GM18861 (cell line): ENCODE results near the gene KANSL1.
"Not testable (repeated sequence)": the region's sequence is repeated elsewhere in the genome, so short reads cannot be mapped to it uniquely, and the experiment has no call there.

ENCODE experiments used
- ATAC-seq: cut with Tn5 transposase; IDR thresholded peaks from one replicate; pipeline ENCODE4 v1.9.1; 2021; ENCODE audit not compliant: unreplicated experiment

Gene KANSL1

GRCh38 chr17:46193151-46193625 lies at the start of gene KANSL1:
TSS of gene KANSL1 (minus strand) at chr17:46193429. CDS start at chr17:46172143, 21,286 bp downstream.
- peak; percentile 45 for ATAC-seq

DNA sequence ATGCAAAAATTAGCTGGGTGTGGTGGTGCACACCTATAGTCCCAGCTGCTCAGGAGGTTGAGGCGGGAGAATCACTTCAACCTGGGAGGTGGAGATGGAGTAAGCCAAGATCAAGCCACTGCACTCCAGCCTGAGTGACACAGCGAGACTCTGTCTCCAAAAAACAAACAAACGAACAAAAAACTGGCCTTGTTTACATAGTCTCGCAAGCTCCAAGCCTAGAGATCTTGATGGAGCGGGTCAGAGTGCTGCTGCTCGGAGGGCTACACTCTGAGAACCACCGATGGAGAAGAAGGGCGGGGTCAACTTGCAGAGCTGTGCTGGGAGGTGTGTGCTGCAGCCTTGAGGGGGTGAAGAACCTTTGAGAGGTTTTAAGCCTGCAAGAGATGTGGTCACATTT lies 38.1 kb upstream of the KANSL1 start:
- not testable (repeated sequence) for ATAC-seq

DNA sequence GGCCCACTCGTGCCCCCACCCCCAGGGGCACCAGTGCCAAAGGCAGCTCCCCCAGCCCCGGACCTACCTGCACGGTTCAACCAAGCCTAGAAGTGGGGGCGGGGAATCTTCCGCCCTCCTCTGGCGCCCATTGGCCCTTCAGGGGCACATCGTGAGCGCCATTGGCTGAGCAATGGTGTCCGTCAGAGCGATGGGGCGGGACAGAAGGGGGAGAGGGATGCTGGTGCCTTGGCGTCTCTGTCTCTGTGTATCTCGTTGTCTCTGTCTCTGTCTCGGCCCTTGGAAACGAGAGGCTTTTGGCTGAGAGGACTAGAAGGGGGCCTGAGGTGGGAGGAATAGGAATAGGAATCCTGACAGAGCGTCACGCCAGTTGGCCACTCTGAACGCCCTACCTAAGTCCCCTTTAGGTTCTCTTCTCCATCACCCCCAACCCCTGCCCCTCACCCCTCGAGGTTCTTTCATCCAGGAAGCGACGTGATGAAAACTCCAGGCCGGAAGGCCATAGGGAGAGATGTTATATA lies 32.1 kb upstream of the KANSL1 start:
- peak; percentile 93 for ATAC-seq

- peak; percentile 29 for ATAC-seq
These were observed 31.6 kb upstream of the KANSL1 start for GRCh38 chr17:46224864-46225263.

- ATAC-seq, result not testable (repeated sequence)
These were observed 29.8 kb upstream of the KANSL1 start for GRCh38 chr17:46223041-46223440.

- ATAC-seq, result no peak
These were observed 23.5 kb upstream of the KANSL1 start for GRCh38 chr17:46216682-46217081.

DNA sequence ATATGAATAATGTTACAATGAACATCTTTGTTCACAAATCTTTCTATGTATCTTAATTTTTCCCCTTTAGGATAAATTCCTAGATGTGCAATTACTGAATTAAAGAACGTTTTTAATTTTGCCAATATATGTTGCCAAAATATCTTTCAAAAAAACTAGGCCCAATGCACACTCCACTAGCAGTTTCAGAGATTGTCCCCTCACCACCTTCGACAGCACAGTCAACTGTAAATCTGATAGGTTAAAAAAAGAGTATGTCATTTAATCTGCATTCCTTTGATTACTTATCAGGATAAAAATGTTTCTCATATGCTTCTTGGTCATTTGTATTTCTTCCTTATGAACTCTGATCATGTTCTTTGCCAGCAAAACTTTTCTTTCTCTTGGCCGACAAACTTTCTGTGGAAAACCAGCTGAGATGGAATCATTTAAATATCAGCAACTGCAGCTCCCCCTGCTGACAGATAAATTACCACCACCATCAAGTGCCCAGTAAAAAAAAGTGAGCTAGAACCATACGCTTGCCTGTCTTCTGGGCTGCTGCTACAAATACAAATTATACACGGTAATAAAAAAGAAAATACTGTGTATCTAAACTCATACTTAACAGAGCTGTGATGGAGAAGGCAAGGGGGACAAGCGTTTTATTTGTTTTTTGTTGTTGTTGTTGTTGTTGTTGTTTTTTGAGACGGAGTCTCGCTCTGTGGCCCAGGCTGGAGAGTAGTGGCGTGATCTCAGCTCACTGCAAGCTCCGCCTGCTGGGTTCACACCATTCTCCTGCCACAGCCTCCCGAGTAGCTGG lies 19.6 kb upstream of the KANSL1 start:
- ATAC-seq, result no peak

DNA sequence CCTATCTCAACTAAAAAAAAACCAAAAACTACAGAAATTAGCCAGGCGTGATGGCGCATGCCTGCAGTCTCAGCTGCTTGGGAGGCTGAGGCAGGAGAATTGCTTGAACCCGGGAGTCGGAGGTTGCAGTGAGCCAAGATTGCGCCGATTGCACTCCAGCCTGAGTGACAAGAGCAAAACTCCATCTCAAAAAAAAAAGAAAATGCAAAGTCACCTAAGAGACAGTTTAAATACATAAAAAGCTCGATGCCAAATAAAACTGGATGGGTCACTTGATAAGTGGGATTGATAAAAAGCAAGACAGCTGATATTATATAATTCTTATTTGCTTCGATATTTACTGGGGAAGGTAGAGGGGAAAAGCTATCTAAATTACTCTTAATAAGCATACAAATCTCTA lies 15.8 kb upstream of the KANSL1 start:
- no peak for ATAC-seq

- ATAC-seq, result no peak
These were observed 12.7 kb upstream of the KANSL1 start for GRCh38 chr17:46205975-46206374.

DNA sequence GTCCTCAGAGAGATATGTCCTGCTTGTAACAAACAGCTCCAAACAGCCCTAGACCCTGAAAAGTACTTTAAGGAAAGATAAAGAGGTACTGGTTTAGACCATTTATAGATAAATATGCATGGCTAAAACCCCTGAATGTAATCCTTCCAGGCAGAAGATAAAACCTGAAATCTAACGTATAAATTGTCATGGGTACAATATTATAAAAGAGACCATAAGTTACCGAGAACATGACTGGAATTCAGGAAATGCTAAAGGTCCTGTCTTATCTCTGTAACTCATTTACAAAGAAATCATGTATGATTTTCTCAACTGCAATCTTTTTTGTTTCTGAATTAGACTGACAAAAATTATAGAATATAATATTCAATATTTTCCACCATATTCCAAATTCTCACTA lies 9.2 kb upstream of the KANSL1 start:
- no peak for ATAC-seq

DNA sequence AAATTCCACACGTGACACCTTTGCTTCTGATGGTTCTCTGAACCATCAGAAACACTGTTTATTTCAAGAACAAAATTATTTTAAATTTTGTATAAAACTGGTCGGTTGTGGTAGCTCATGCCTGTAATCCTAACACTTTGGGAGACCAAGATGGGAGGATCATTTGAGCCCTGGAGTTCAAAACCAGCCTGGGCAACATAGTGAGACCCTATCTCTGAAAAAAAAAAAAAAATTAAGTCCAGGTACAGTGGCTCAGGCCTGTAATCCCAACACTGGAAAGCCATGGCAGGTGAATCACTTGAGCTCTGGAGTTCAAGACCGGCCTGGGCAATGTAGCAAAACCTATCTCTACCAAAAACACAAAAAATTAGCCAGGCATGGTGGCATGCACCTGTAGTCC lies 8.3 kb upstream of the KANSL1 start:
- no peak for ATAC-seq

- ATAC-seq, result no peak
These were observed 7.0 kb upstream of the KANSL1 start for GRCh38 chr17:46200197-46200596.

- ATAC-seq, result no peak
These were observed 6.2 kb upstream of the KANSL1 start for GRCh38 chr17:46199379-46199778.

DNA sequence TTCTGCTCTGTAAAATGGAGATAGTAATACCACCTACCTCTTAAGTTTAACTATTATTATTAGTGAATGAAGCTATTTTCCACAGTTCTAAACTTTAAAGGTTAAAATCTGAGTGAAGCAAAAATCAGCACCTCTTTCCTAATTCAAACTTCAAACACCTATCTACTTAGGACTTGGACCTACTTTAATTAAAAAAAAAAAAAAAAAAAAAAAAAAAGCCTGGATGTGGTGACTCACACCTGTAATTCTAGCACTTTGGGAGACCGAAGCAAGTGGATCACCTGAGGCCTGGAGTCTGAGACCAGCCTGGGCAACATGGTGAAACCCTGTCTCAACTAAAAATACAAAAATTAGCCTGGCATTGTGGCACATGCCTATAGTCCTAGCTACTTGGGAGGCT lies 5.0 kb upstream of the KANSL1 start:
- no peak for ATAC-seq

- ATAC-seq, result no peak
These were observed 4.3 kb upstream of the KANSL1 start for GRCh38 chr17:46197530-46197929.

DNA sequence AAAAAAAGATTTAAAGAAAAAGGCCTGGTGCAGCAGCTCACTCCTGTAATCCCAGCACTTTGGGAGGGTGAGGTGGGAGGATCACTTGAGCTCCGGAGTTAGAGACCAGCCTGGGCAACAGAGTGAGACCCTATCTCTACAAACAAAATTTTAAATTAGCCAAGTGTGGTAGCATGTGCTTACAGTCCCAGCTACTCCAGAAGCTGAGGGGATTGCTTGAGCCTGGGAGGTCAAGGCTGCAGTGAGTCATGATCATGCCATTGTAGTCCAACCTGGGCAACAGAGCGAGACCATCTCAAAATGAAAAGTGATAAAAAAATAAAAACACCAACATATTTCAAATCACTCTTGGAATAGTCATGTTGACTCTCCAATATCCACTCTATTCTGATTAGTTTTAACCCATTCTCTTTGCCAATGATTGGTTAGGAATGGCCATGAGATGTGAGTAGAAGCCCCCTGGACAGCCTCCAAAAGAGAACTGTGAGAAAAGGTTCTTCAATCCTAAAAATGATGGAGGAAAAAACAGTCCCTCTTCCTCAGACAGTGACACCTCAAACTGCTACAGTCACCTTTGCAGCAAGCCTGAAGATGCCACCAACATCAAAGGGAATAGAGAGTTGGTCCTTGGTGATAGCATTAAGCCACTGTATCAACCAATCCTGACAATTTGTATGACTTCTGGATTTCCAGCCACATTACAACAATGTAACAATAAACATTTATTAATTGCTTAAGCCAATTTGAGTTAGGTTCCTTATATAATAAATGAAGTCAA lies 2.9 kb upstream of the KANSL1 start:
- ATAC-seq, result no peak

DNA sequence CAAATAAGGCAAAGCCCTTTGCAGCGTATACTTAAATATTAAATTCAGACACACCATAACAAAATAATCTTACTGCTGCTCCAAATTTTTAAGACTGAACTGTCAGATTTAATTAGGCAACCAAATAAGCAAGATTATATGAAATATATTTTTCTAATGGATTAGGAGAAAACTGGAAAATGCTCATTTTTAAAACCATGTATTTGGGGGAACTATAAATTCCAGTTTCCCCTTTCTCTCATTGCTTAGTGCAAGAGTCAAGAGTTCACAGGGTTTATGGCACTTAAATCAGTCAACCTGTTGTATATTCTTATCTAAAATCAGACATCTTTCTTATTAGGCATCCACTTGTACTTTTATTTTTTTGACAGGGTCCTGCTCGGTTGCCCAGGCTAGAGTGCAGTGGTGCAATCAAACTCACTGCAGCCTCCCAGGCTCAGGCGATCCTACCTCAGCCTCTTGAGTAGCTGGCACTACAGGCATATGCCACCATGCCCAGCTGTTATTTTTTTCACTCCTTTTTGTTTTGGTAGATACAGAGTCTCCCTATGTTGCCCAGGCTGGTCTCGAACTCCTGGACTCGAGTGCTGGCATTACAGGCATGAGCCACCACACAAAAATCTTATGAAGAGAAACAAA lies 2.1 kb upstream of the KANSL1 start:
- no peak for ATAC-seq

DNA sequence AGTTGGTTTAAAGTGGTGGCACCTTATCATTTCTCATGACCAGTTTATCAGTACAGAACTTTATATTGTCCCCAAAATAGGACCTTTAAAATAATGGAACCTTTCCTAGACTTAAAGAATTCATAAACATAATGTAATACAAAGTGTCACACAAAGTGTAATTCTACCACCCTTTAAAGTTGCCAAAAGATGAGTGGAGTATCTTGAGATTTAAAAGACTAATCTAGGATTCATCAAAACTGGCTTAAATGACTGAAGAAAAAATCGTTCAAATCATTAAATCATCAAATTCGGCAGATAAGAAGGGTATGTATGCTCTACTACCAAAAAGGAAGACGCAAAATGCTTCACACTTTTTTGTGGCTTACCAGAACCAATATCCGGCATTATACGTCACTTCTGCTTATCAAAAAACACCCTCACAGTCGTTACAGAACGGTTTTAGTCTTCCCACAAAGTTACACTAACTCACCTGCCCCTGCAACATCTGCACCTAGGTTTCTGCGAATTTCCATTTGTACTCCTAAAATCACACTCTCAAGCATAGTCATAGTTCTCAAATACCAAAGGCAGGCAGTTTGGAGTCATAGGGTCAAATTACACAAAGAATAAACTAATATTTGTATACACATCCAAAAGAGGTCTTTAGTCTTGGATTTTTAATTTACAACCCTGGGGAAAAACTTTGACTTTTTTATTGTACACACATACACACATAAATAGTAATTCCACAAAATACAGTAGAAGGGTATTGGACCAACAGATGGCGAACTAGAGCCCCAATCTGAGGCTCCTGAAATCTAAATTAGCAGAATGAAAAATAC lies 1.4 kb upstream of the KANSL1 start:
- no peak for ATAC-seq

DNA sequence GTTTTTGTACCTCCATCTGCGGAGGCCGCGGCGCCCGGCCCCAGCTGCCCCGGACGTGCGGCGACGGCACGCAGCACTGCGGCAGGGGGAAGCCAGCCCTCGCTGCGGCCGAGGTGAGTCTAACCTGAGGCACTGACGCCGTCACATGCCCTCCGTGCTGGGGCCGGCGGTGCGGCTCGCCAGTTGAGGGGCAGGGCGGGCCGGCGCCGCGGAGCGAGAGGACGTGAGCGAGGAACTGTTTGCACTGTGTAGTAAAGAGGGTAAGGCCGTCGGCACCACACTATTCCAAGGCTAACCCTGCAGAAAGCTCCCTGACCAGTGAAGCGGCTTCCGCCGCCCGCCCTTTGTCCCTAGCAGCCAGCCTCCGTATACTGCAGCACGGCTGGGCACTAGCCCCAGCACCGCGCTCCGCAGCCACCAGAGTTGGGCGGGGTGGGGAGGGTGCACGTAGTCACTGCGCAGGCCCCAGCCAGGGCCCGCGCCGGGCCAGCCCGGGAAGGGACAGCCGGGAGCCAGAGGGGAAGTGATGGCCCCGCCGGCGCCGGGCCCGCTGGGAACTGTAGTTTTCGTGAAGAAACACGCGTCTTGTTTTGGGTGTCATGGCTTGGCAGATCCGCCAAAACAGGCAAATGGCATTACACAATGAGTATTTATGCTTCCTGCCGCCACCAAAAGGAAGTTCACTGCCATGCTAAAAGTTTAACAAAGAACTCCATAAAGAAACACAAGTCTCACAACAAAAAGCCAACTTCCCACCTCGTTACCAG lies 580 bp upstream of the KANSL1 start:
- peak; percentile 49 for ATAC-seq
